ENCODE results near the gene SIPA1L3. TPM values are rescaled to one million over a fixed set of nuclear protein-coding genes. Genes with fewer than 3 reads are reported as not detected.

SIPA1L3 gene
- total and polyA plus RNA-seq, 2 of the 13 experiments (the other 11 are each of a cell fraction or from before 2014, with no cell fraction given), result 5.5 to 7.7 TPM

GRCh38 chr19:37995346-37995745, 88.3 kb downstream of the SIPA1L3 start:
- Histone ChIP-seq H3K9me3 (ENCODE audit: low read length) (no peaks in the 10 kb centered on the region), H3K4me1 (ENCODE audit: insufficient read depth, low read length) (peaks cover 20% of the 10 kb centered on the region), H3K36me3 (replicated peaks in 1 of 2; ENCODE audit: control insufficient read depth in 1 of 2, insufficient read depth in 2 of 2, low read length in 2 of 2) (peaks cover 0 to 3% of the 10 kb centered on the region in 2 experiments; a peak in 1 of 5 replicates), H3K27ac (ENCODE audit: extremely low read length, insufficient read depth, low read length) (no peak overlapping the region), H3K27me3 (ENCODE audit: control insufficient read depth in 1 of 2, insufficient read depth in 2 of 2, low read length in 2 of 2) (no peaks in the 10 kb centered on the region), H3K4me2 (ENCODE audit: low read depth, low read length) (no peak overlapping the region), H3K79me2 (ENCODE audit: insufficient read depth, low read length) (peaks cover 3% of the 10 kb centered on the region), H3K4me3 (replicated peaks in 1 of 3; ENCODE audit: insufficient read depth in 1 of 3, low read depth in 2 of 3, low read length in 3 of 3) (no peak overlapping the region), H2AFZ (ENCODE audit: low read length) (no peak overlapping the region), H3K9ac (ENCODE audit: insufficient read depth, low read depth, low read length) (no peak overlapping the region), H4K20me1 (ENCODE audit: insufficient read depth, low read length) (no peaks in the 10 kb centered on the region)
- POLR2A ChIA-PET, result no interaction called here
- BruUV-seq (replicated peaks), result no TSS peak
- no peak for TF ChIP-seq ZNF12 (CRISPR knock-in tag; IDR thresholded peaks at IDR 0.05)
- TF ChIP-seq IKZF1 (IDR thresholded peaks at IDR 0.05), result no peak
- TF ChIP-seq, protein P1, sequence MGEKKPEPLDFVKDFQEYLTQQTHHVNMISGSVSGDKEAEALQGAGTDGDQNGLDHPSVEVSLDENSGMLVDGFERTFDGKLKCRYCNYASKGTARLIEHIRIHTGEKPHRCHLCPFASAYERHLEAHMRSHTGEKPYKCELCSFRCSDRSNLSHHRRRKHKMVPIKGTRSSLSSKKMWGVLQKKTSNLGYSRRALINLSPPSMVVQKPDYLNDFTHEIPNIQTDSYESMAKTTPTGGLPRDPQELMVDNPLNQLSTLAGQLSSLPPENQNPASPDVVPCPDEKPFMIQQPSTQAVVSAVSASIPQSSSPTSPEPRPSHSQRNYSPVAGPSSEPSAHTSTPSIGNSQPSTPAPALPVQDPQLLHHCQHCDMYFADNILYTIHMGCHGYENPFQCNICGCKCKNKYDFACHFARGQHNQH (CRISPR knock-in tag; IDR thresholded peaks at IDR 0.05), result no peak
- no peak for TF ChIP-seq ZNF713 (CRISPR knock-in tag; IDR thresholded peaks at IDR 0.05)
- no peak for TF ChIP-seq HHEX (CRISPR knock-in tag; IDR thresholded peaks at IDR 0.05)
- no peak for TF ChIP-seq EP300 (IDR thresholded peaks at IDR 0.05; ENCODE audit: low read depth in 2 of 2, low read length in 2 of 2)
- TF ChIP-seq EP300 (CRISPR knock-in tag; IDR thresholded peaks at IDR 0.05; ENCODE audit: borderline replicate concordance), result no peak
- TF ChIP-seq ZKSCAN1 (IDR thresholded peaks at IDR 0.05; ENCODE audit: low read length), result no peak
- TF ChIP-seq, protein P2, sequence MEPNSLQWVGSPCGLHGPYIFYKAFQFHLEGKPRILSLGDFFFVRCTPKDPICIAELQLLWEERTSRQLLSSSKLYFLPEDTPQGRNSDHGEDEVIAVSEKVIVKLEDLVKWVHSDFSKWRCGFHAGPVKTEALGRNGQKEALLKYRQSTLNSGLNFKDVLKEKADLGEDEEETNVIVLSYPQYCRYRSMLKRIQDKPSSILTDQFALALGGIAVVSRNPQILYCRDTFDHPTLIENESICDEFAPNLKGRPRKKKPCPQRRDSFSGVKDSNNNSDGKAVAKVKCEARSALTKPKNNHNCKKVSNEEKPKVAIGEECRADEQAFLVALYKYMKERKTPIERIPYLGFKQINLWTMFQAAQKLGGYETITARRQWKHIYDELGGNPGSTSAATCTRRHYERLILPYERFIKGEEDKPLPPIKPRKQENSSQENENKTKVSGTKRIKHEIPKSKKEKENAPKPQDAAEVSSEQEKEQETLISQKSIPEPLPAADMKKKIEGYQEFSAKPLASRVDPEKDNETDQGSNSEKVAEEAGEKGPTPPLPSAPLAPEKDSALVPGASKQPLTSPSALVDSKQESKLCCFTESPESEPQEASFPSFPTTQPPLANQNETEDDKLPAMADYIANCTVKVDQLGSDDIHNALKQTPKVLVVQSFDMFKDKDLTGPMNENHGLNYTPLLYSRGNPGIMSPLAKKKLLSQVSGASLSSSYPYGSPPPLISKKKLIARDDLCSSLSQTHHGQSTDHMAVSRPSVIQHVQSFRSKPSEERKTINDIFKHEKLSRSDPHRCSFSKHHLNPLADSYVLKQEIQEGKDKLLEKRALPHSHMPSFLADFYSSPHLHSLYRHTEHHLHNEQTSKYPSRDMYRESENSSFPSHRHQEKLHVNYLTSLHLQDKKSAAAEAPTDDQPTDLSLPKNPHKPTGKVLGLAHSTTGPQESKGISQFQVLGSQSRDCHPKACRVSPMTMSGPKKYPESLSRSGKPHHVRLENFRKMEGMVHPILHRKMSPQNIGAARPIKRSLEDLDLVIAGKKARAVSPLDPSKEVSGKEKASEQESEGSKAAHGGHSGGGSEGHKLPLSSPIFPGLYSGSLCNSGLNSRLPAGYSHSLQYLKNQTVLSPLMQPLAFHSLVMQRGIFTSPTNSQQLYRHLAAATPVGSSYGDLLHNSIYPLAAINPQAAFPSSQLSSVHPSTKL (CRISPR knock-in tag; IDR thresholded peaks at IDR 0.05), result no peak
- TF ChIP-seq IRF2 (CRISPR knock-in tag; IDR thresholded peaks at IDR 0.05), result no peak
- no peak for DNase-seq (ENCODE audit: low spot score)
- in situ Hi-C loops (cut with HindIII; ENCODE audit: extremely low pct_ligation_motif_present, low pct_unique_long_range_greater_than_20kb), result no loop called here
- intact Hi-C loops (cut with micrococcal nuclease; ENCODE audit: unreplicated experiment), result no loop called here
- no peak for ATAC-seq
- FAIRE-seq, result no peak
- WGBS (ENCODE audit: low lambda C conversion rate), result 91% methylated on average over 7 of the region's 7 CpGs
- CTCF ChIA-PET (ENCODE audit: low intra/inter-chr PET ratio, low total read pairs), result no interaction called here
